ENCODE measurements around the gene AASDHPPT.

Gene AASDHPPT

DNA sequence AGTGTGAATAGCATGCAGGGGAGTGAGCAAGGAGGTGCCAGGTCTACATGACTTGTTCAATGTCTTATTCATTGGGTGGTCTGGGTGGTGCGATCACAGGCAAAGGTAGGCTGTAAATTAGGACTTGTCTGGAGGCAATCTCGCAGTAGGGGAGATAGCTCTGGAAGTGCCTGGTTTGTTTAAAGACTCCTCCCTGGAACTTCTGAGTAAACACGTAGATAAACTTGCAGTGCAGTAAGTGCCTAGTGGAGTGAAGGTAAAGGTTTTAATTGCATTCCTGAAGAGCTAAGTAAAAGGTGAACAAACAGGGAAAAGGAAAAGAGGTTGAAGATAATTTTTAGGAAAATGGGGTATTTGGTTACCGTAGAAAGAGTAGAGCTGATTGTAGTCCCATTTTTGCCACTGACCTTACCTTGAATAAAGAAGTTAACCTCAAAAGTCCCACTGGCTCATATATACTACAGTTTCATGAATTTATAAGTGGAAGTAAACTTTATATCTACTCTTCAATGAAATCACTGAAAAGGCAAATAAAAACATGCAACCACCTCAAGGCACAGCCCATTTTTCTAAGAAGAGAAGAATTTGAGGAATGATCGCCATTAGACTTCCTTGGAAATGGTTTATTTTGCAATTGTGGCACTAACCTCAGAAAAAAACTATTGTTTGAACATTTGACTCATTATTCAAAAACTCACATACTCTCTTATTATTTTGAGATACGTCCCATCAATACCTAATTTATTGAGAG, 44.3 kb downstream of the AASDHPPT start:
- Histone ChIP-seq H3K4me1 (ENCODE audit: control insufficient read depth, insufficient read depth, low read length) (no peaks in the 10 kb centered on the region), H3K27ac (ENCODE audit: insufficient read depth, low read depth, low read length, poor library complexity, severe bottlenecking) (no peak overlapping the region), H3K36me3 (ENCODE audit: control insufficient read depth, insufficient read depth, low read length) (no peaks in the 10 kb centered on the region), H3K4me3 (ENCODE audit: insufficient read depth, low read depth, low read length) (no peak overlapping the region), H3K9me3 (ENCODE audit: control insufficient read depth, low read length) (no peaks in the 10 kb centered on the region), H3K27me3 (ENCODE audit: control insufficient read depth, insufficient read depth, low read length, poor library complexity, severe bottlenecking) (no peaks in the 10 kb centered on the region)
- WGBS, 2 experiments: 92 to 95% methylated on average over 4 to 6 of the region's 6 CpGs

DNA sequence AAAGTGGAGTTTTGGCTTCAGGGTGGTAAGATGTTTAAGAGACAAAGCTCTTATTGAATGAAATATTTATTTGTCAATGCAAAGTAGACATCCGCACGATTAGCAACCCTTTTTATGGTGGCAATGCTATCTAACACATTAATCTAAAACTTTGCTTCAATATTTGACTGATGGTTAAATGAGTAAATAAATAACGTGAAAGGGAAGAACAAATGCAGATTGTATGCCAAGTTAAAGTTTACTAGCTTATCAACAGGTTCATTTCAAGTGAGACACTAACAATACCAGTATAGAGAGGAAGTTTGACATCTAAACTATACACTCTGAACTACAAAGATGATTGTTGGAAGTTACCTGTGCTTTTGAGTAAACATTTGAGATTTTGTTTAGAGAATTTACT, 50.1 kb downstream of the AASDHPPT start:
- H3K36me3 ChIP-seq (ENCODE audit: control insufficient read depth, insufficient read depth, low read length): no peaks in the 10 kb centered on the region
- H3K9me3 ChIP-seq (ENCODE audit: control insufficient read depth, low read length): no peaks in the 10 kb centered on the region
- no peaks in the 10 kb centered on the region for H3K27me3 ChIP-seq (ENCODE audit: control insufficient read depth, insufficient read depth, low read length, poor library complexity, severe bottlenecking)
- H3K4me1 ChIP-seq (ENCODE audit: control insufficient read depth, insufficient read depth, low read length): no peaks in the 10 kb centered on the region
- no peak overlapping the region for H3K4me3 ChIP-seq (ENCODE audit: insufficient read depth, low read depth, low read length)
- WGBS, 2 experiments: 100% methylated on average over 3 of the region's 3 CpGs; no CpG with 5 or more reads in 1 of the 2 experiments
- no peak overlapping the region for H3K27ac ChIP-seq (ENCODE audit: insufficient read depth, low read depth, low read length, poor library complexity, severe bottlenecking)

DNA sequence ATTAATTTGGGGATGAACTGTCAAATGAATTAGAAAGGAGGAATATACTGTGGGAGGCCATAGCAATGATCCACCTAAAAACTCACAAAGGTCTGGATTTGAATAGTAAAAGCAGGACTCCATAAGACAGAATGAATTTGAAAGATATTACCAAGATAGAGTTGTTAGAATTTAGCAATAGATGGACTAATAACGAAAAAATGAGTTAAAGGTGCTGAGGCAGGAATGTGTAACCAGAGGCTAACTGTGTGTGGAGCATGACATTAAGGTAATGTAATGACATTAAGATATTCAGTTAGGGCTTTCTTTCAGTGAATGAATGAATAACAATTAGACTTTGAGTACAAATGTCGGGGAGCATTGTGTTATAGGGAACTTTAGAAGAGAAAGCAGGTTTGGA, 51.3 kb downstream of the AASDHPPT start:
- Histone ChIP-seq H3K4me3 (ENCODE audit: insufficient read depth, low read depth, low read length) (no peak overlapping the region), H3K4me1 (ENCODE audit: control insufficient read depth, insufficient read depth, low read length) (no peaks in the 10 kb centered on the region), H3K27me3 (ENCODE audit: control insufficient read depth, insufficient read depth, low read length, poor library complexity, severe bottlenecking) (no peaks in the 10 kb centered on the region), H3K9me3 (ENCODE audit: control insufficient read depth, low read length) (no peaks in the 10 kb centered on the region), H3K27ac (ENCODE audit: insufficient read depth, low read depth, low read length, poor library complexity, severe bottlenecking) (no peak overlapping the region), H3K36me3 (ENCODE audit: control insufficient read depth, insufficient read depth, low read length) (no peaks in the 10 kb centered on the region)
- WGBS, 2 experiments: 87 to 95% methylated on average over 2 of the region's 2 CpGs

DNA sequence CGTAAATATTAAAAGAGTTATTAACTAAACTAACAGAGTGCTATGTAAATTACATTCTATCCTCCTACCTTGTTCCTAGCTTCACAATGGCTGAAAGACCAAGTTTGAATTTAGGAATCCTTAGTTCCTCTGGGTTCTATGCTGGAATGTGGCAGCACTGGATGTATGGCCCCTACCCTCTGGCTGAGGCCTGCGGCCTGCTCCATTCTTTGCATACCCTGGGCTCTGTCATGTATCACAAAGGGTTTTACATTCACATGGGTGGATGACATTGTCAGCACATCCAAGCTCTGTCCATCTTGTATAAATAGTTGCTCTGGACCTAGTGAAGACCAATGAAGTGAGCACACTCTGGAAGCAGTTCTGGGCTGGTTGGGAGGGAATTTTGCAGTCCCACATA, 54.5 kb downstream of the AASDHPPT start:
- H3K36me3 ChIP-seq (ENCODE audit: control insufficient read depth, insufficient read depth, low read length): no peaks in the 10 kb centered on the region
- H3K27me3 ChIP-seq (ENCODE audit: control insufficient read depth, insufficient read depth, low read length, poor library complexity, severe bottlenecking): no peaks in the 10 kb centered on the region
- H3K9me3 ChIP-seq (ENCODE audit: control insufficient read depth, low read length): no peaks in the 10 kb centered on the region
- WGBS, 2 experiments: 58 to 85% methylated on average over 1 to 2 of the region's 2 CpGs
- no peaks in the 10 kb centered on the region for H3K4me1 ChIP-seq (ENCODE audit: control insufficient read depth, insufficient read depth, low read length)
- no peak overlapping the region for H3K27ac ChIP-seq (ENCODE audit: insufficient read depth, low read depth, low read length, poor library complexity, severe bottlenecking)
- H3K4me3 ChIP-seq (ENCODE audit: insufficient read depth, low read depth, low read length): no peak overlapping the region

DNA sequence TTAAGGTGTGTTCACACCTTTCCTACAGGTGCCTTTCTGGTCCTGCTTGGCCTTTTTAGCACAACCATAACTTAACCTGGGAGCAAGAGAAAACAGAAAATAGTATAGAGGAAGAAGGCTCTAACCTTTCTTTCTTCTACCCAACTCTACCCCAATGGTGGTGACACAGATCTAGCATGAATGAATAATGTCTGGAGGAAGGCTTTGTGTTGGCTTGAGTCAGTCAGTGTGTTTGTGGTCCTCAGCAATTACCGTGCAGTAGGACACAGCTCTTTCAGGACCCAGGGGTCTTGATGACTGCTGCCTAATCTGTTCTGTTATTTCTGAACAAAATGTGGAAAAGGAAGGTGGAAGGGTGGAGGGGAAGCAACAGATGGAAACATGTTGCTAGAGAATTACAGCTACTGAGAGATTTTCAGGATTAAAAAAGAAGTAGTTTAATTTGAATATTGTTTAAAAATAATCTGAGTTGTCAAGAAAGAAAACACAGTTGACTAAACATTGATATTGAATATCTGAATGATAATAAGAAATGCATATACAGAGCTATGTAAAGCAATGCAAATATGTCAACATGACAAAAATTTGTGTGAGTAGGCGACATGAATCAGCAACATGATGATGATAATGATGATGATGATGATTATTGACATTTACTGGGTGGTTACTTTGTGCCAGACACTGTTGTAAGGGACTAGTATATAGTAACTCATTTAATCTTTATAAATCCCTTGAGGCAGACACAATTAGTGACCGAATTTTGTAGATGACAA, 55.3 kb downstream of the AASDHPPT start:
- H3K4me1 ChIP-seq (ENCODE audit: control insufficient read depth, insufficient read depth, low read length): no peaks in the 10 kb centered on the region
- H3K36me3 ChIP-seq (ENCODE audit: control insufficient read depth, insufficient read depth, low read length): no peaks in the 10 kb centered on the region
- H3K27me3 ChIP-seq (ENCODE audit: control insufficient read depth, insufficient read depth, low read length, poor library complexity, severe bottlenecking): no peaks in the 10 kb centered on the region
- H3K27ac ChIP-seq (ENCODE audit: insufficient read depth, low read depth, low read length, poor library complexity, severe bottlenecking): no peak overlapping the region
- no peaks in the 10 kb centered on the region for H3K9me3 ChIP-seq (ENCODE audit: control insufficient read depth, low read length)
- WGBS, 2 experiments: 94 to 96% methylated on average over 3 of the region's 3 CpGs
- no peak overlapping the region for H3K4me3 ChIP-seq (ENCODE audit: insufficient read depth, low read depth, low read length)

DNA sequence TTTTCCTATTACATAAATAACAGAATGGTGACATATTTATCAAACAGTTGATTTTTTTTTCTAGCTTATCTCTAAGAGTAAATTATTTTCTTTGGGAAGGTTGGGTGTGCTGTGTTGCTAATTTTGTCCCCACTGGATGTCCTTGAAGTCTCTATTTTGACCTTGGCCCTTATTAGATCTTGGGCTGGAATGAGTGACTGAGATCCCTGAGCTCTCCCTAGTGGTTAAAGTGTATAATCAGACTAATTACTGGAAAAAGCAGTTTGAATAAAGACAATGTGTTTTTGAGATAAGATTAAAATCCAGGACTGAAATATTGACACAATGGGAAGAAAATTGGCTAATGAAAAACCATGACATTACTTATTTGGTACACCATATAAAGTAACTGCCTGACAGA, 56.1 kb downstream of the AASDHPPT start:
- Histone ChIP-seq H3K27me3 (ENCODE audit: control insufficient read depth, insufficient read depth, low read length, poor library complexity, severe bottlenecking) (no peaks in the 10 kb centered on the region), H3K4me1 (ENCODE audit: control insufficient read depth, insufficient read depth, low read length) (no peaks in the 10 kb centered on the region), H3K9me3 (ENCODE audit: control insufficient read depth, low read length) (peaks cover 2% of the 10 kb centered on the region), H3K4me3 (ENCODE audit: insufficient read depth, low read depth, low read length) (no peak overlapping the region), H3K36me3 (ENCODE audit: control insufficient read depth, insufficient read depth, low read length) (no peaks in the 10 kb centered on the region), H3K27ac (ENCODE audit: insufficient read depth, low read depth, low read length, poor library complexity, severe bottlenecking) (no peak overlapping the region)

DNA sequence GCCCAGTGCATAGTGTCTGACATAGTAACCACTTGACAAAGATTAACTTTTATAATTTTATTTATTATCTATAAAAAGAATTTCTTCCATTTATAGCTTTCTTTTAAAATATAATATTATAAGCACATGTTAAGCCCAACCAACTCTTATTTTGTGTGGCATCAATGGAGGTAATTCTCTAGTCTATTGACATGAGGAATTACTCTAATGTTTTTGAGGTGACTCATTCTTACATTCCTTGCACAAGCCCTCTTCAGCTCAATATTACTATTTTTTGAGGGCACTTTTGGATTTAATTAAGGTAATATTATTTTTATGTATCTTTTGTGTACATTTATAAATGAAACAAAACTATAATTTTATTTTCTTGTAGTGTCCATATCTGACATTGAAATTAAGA, 59.6 kb downstream of the AASDHPPT start:
- Histone ChIP-seq H3K9me3 (ENCODE audit: control insufficient read depth, low read length) (peaks cover 2% of the 10 kb centered on the region), H3K27me3 (ENCODE audit: control insufficient read depth, insufficient read depth, low read length, poor library complexity, severe bottlenecking) (no peaks in the 10 kb centered on the region), H3K4me3 (ENCODE audit: insufficient read depth, low read depth, low read length) (no peak overlapping the region), H3K36me3 (ENCODE audit: control insufficient read depth, insufficient read depth, low read length) (no peaks in the 10 kb centered on the region), H3K4me1 (ENCODE audit: control insufficient read depth, insufficient read depth, low read length) (no peaks in the 10 kb centered on the region), H3K27ac (ENCODE audit: insufficient read depth, low read depth, low read length, poor library complexity, severe bottlenecking) (no peak overlapping the region)

DNA sequence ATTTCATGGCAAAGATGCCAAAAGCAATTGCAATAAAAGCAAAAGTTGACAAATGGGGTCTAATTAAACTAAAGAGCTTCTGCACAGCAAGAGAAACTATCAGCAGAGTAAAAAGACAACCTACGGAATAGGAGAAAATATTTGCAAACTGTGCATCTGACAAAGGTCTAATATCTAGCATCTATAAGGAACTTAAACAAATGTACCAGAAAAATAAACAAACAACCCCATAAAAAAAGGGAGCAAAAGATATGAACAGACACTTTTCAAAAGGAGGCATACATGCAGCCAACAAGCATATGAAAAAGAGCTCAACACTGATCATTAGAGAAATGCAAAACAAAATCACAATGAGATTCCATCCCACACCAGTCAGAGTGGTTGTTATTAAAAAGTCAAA, 60.3 kb downstream of the AASDHPPT start:
- H3K4me3 ChIP-seq (ENCODE audit: insufficient read depth, low read depth, low read length): no peak overlapping the region
- peaks cover 2% of the 10 kb centered on the region for H3K9me3 ChIP-seq (ENCODE audit: control insufficient read depth, low read length)
- no peak overlapping the region for H3K27ac ChIP-seq (ENCODE audit: insufficient read depth, low read depth, low read length, poor library complexity, severe bottlenecking)
- no peaks in the 10 kb centered on the region for H3K27me3 ChIP-seq (ENCODE audit: control insufficient read depth, insufficient read depth, low read length, poor library complexity, severe bottlenecking)
- H3K36me3 ChIP-seq (ENCODE audit: control insufficient read depth, insufficient read depth, low read length): no peaks in the 10 kb centered on the region
- WGBS, 2 experiments: 80 to 100% methylated on average over 1 of the region's 1 CpG
- H3K4me1 ChIP-seq (ENCODE audit: control insufficient read depth, insufficient read depth, low read length): no peaks in the 10 kb centered on the region

Measured in ectodermal cell (in vitro differentiated cells).